ENCODE data around the gene CR1.

- TF ChIP-seq CTCF (IDR thresholded peaks at IDR 0.05) (no peak), POLR2A (IDR thresholded peaks at IDR 0.05) (no peak)
These were observed 195.1 kb downstream of the CR1 start for GRCh38 chr1:207691010-207691409.

All from Peyer's patch (tissue), 4 donors.